Skin epidermis (tissue), 12 donors: Measurements from ENCODE around the gene ENDOD1.

ENCODE experiments used
- H3K27ac ChIP-seq, 21 experiments: fragments of 200-600 bp; sonication (generic) in 11 of 21; one replicate each; pipeline ENCODE4 v1.5.0; 2020; ENCODE audit warnings: mild to moderate bottlenecking in 3 of 21, inconsistent platforms in 2 of 21, moderate library complexity in 2 of 21
- H3K4me3 ChIP-seq, 7 experiments: fragments of 200-600 bp; sonication (generic) in 2 of 7; one replicate each; pipeline ENCODE4 v1.5.0; 2020; ENCODE audit warnings: inconsistent platforms in 2 of 7, mild to moderate bottlenecking in 2 of 7, moderate library complexity in 1 of 7

The ENDOD1 gene

DNA sequence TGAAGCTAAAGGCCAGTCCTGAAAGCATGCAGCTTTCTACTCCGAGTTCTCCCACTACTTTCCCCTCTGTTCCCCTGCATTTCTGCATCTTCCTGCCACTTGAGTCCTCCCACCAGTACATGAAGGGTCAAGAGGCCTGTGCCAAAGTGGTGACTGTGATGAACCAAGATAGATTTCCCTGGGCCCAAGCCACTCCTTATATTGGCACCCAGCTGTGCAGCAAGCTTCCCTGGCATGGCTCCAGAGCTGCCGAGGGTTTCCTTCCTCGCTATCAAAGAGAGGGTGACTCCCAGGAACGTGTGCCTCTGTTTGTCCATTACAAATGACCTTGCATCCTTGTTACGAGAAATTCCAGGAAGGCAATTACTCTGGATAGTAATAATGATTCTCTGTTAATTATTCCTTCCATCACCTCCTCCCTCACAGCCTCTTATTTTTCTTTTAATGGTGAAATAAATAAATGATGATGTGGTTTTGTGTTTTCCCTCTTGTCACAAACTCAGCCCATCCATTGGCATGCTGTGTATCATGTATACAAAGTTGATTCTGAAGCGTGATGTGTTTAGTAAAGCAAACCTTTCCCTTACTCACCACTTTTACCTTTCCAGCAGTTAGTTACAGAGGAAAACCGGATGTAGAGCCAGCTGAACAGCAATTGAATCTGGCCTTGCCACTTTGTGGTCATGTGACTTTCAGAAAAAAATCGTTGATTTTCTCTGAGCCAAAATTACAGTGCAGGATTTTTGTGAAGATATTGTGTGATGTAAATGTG lies 14.7 kb upstream of the ENDOD1 start:
- Histone ChIP-seq H3K27ac (peak overlapping the region in 4 of 21 experiments; percentile 1 to 54 (median 38)), H3K4me3 (no peak overlapping the region)

DNA sequence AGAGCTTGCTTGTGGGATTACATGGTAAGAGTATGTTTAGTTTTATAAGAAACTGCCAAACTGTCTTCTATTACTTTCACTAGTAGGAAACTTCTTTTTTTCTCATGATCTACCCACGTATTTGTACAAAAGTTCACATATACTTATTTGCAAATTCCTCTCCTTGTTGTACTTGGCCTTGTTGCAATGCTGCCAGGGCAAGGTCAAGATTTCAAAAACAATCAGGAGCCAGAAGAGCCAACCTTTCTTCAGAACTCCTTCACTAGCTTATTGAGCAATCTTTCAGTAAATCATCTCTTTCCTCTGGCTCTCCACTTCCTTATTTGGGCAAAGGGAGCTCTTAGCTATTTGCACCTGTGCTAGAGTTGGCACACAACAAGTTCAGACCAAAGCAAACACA lies 13.2 kb upstream of the ENDOD1 start:
- Histone ChIP-seq H3K4me3 (no peak overlapping the region), H3K27ac (no peak overlapping the region)

DNA sequence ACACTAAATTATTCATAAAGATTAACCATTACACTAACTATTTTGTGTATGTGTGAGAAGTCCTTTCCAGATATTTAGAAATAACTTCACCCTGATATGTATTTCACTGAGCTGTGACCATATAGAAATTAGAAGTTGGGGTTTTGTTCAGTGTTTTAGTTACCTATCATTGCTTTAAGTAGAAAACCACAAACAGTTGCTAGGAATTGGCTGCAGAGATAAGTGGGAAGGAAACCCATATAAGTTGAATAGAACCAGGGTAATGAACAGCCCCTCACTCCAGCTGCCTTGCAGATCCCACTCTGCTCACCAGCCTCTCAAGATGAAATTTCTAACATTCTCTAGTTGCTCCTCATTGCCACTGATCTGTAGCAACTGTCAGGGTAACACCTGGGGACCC lies 12.7 kb upstream of the ENDOD1 start:
- Histone ChIP-seq H3K4me3 (no peak overlapping the region), H3K27ac (no peak overlapping the region)

DNA sequence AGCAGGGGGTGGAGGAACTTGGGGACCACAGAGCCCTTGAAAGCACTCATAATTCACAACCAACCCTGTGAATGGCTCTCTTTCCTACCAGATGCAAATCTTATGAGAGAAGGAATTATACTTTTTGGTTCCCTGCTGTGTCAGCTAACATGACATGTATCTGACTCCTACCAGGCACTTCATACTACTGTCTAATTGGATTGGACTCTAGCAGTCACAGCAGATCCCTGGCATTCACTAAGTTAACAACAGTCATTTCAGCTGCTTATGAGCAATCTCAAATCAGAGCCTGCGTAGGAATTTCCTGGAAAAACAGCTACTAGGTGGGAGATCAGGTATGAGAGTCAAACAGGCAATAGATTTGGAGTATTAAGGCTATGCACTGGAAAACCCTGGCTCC lies 11.1 kb upstream of the ENDOD1 start:
- H3K4me3 ChIP-seq: no peak overlapping the region
- H3K27ac ChIP-seq: no peak overlapping the region

DNA sequence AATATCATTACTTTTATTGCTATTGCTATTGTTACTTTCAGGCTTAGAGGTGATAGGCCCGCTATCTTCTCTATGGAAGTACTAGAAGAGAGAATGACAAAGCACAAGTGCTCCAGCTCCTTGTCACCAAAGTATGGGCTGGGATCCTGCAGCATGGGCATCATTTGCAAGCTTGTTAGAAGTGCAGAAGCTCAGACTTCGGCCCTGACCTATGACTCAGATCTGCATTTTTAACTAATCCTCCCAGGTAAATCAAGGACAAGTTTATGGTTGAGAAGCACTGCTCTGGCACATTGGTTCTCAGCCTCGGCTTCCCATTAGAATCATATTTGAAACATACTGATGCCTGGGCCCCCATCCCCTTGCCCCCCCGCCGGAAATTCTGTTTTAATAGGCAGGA lies 8.6 kb upstream of the ENDOD1 start:
- no peak overlapping the region for H3K4me3 ChIP-seq
- peak overlapping the region in 1 of 21 experiments; percentile 22 for H3K27ac ChIP-seq

DNA sequence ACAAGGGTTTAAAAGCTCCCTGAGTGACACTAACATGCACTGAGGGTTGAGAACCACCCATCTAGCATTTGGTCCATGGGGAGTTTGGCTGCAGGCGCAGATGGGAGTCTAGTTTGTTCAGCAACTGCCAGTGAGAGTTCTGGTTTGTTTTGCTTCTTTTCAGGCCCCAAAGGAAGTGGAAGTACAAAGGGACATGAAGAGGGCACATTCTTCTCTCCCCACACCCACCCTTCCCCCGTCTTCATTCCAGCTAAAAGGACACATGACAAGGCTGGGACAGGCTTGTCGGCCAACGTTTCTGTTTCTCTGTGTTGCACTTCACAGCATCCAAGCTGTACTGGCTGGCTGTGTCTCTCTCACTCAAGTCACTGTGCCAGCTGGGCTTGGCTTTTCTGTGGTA lies 8.2 kb upstream of the ENDOD1 start:
- Histone ChIP-seq H3K4me3 (no peak overlapping the region), H3K27ac (peak overlapping the region in 2 of 21 experiments; percentile 22 to 35)

DNA sequence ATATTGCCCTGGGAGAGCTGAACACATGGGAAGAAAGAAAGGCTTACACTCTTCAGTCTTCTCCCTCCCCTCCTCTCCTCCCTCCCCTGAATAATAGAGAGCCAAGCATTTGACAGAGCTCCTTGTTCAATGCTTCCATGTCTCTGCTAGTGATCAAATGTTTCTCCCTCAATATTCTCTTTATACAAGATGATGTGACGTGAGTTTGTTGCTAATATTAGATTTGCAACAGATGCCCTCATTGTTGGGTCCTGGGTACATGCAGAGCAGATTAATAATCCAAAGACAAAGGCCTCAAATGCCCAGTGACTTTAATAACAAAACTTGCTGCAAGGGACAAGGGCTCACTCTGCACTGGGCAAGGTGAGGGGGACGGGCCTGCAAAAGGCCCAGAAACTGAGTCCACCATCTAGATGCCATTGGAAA lies 7.1 kb upstream of the ENDOD1 start:
- no peak overlapping the region for H3K4me3 ChIP-seq
- H3K27ac ChIP-seq: no peak overlapping the region

DNA sequence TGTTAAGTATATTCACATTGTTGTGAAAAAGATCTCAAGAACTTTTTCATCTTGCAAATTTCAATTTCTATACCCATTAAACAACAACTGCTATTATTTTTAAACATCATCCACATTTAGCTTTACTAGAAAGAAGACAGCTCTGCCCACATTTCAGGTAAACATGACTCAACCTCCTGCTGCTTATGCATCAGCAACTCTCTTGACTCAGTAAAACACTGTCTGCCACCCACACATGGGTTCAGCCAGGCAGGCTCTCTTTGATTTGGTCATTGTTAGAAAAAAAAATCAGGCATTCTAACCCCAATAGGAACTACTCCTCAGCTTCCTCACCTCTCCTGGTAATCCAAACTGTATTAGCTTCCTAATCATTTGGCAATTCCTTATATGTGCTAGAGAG lies 5.1 kb upstream of the ENDOD1 start:
- no peak overlapping the region for H3K27ac ChIP-seq
- H3K4me3 ChIP-seq: no peak overlapping the region

DNA sequence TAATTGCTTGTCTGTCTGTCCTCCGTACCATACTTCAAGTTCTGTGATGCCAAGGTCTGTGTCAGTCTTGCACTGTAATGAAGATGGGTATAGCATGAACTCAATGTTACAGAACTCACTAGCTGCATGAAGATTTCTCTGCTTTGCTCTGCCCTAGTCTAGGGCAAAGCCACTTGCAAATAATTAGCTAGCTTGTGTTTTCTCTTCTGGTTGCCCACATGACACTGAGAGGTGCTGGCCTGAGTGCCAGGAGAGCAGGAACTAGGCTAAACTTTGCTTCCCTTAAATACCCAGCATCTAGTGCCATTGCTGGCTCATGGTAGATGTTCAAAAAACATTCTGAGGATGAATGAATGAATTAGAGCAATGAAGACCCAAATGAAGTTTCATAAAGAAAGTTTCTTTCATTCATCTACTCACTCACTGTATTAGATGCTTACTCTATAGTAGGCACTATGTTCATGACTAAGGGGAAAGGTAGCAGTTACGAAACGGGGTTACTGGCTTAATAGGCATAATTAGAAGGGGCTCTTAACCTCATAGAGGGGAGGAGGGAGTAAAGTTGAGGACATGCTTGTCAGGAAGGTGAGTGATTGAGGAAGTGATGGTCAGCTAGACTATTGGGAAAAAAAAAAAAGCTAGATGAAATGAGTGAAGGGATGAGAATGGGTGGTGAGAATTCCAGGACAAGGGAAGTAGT lies 4.4 kb upstream of the ENDOD1 start:
- H3K27ac ChIP-seq: no peak overlapping the region
- no peak overlapping the region for H3K4me3 ChIP-seq

DNA sequence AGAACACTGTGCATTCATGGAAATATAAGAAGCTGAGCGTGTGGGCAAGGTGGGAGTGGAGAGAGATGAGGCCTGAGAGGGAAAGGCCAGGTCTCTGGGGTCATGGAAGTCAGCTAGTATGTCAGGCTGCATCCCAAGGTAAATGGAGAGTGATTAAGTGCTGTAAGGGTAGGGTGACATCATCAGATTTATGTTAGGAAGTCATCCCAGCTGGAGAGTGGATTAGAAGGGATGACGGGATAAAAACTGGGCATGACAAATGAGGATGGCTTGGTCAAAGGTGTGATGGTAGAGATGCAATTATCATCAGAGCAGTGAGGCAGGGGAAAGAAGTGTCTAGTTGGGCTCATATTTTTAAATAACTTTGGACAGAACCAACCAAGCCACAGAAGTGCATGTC lies 3.5 kb upstream of the ENDOD1 start:
- Histone ChIP-seq H3K4me3 (no peak overlapping the region), H3K27ac (no peak overlapping the region)

DNA sequence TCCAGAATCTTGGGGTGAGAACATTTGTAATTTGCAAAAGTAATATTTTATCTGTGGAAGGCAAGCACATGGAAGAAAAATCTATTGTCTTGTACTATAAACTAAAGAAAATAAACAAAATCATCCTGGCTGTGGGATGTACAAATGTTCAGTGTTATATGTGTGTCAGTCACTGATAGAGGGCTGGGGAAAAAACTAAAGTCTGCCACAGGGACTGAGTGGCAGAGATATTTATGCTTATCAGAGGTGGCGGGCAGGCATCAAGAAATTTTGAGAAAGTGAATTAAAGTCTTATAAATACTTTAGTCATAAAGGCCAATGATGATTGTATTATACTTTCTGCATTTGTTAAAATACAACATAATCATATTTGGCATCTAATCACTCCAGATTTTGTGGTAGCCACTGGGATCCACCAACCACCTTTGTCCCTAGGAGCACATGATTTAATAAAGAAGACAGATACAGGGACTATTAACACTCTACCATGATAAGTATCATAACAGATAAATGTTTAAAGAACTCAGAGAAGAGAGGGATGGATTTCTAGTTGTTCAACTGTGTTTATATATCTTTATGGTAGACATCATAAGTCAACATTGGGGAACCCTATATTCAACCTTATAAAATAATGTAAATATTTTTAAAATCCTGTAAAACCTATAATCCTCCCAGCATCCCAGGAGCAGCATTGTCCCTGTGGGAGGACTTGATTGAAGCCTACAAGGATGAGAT lies 2.6 kb upstream of the ENDOD1 start:
- no peak overlapping the region for H3K27ac ChIP-seq
- H3K4me3 ChIP-seq: no peak overlapping the region

DNA sequence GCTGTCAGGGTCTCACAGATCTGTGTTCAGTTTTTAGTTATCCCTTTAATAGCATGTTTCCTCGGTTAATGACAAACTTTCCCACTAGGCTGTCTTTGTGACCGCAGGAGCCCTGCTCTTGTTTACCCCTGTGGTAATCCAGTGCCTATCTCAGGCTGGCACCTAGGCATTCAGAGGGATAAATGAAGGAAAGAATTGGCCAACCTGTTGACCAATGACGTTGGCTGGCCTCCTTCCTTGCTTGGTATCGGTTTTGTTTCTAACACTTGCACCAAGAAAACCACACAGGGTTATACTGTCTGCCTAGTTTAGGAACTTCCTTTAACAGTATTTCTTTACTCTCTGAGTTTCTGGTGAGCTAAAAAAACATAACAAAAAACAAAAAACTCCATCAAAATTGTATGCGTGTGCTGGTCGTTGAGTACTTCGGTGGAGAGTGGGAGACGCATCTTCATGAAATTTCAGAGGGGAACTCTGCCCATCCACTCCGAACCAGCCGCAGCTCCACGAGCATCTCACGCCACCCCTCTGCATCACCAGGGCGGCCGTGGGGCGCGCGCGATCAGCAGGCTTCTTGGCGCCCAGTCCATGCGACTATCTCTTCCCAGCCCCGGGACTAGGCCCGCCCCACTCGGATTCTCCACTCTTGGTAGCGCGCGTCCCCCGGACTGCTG lies 563 bp upstream of the ENDOD1 start:
- H3K27ac ChIP-seq: peak overlapping the region; percentile 26 to 96 (median 89)
- peak overlapping the region; percentile 65 to 85 (median 78) for H3K4me3 ChIP-seq

DNA sequence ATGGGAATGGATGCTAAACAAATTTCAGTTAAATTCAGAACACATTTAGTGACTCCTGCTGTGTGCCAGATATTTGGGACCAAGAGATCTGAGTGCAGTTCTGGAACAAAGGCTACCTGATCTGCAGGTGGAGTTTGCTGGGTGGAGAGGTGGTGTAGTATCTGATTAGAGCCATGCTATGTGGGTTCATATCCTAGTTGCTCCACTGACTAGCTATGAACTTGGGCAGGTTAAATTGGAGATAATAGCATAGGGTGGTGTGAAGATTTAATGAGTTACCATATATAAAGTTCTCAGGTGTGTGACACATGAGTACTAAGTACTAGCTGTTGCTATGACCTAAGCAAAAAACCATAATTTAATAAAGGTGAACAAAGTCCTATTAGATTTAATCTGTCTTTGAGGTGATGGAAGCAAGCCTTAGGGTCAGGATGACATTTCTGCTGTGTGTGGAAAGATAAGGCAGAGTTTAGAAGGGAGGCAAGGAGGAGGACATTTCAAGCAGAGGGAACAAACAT lies 2.1 kb downstream of the ENDOD1 start:
- Histone ChIP-seq H3K4me3 (no peak overlapping the region), H3K27ac (no peak overlapping the region)

DNA sequence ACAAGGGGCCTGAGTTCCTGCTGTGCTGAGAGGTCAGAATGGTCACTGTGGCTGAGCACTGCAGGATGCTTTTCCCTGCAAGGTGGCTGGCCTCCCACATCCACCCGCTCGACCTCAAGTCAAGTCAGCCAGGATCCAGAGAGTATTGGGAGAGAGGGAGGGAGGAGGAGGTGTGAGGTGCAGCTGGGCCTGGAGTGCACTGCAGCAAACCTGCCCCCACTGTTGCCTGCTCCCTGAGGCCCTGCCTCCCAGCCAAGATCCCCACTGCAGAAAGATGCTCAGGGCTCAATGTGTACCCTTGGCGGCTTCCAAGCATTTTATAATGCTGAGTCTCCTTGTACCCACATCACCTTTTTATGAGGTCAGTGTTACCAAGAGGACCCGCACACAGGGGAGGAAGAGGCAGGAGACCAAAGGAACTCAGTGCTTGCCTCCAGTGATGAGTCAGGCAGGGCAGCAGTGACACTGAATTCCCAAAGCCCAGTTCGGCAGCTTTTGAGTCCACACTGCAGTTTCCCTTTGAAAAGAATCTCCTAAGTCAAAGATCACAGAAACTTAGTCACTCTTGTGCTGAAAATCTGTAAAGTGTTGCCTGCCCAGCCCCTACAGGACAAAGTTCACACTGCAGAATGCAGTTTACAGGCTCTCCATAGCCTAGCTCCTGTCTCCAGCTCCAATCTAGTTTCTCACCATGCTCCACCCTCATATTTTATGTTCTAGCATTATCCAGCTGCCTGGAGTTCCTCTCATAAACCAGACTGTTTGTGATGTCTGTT lies 3.1 kb downstream of the ENDOD1 start:
- no peak overlapping the region for H3K4me3 ChIP-seq

DNA sequence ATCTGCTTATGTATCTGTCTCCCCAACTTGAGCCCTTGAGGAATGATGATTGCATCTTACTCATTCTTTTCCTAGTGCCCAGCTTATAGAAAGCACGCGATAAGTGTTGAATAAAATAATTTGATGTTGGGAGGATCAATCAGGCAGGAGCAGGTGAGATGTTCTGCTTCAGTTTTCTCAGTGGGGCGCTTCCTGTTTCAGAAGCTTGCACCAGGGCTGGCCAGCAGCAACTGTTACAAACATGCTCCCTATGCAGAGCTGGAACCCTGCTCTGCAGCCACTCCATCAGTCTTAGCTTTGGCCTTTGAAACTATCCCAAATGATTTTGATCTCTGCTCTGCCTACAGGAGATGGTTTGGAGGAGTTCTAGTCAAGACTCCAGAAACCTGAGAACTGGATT lies 3.9 kb downstream of the ENDOD1 start:
- no peak overlapping the region for H3K4me3 ChIP-seq
- H3K27ac ChIP-seq: no peak overlapping the region

More for the DNA sequence above, 3.1 kb downstream of the ENDOD1 start:
- H3K27ac ChIP-seq: no peak overlapping the region

DNA sequence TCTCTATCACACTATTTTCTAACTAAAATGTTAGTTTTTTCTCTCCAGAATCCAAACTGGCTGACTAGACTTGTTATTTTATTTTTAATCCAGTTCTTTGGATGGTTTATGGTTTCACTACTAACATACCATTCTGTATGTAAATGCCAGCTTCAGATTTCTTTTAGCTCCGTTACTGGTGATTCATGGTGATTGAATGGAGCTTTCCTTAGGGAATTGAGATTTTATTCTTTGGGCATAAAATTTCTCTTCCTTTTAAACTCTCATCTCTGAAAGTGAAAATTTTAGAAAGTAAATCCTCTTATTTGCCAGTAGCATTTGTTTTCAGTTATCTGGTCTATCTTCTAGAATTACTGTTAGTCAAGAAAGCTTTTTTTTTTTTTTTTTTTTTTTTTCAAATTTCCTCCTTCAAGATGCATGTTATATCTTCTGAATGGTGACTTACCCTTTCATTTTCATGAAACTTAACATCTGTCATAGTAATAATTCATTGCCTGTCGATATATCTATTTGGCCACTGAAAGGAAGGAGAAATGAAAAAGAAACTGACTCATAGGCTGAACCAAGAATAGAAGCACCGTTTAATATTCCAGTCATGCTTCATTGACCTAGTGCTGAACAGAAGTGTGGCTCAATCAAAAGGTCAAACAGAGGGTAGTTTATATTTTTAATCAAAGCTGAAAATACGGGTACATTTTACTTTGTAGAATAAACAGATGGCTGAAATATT lies 6.4 kb downstream of the ENDOD1 start:
- peak overlapping the region in 2 of 21 experiments; percentile 9 to 40 for H3K27ac ChIP-seq
- H3K4me3 ChIP-seq: no peak overlapping the region

DNA sequence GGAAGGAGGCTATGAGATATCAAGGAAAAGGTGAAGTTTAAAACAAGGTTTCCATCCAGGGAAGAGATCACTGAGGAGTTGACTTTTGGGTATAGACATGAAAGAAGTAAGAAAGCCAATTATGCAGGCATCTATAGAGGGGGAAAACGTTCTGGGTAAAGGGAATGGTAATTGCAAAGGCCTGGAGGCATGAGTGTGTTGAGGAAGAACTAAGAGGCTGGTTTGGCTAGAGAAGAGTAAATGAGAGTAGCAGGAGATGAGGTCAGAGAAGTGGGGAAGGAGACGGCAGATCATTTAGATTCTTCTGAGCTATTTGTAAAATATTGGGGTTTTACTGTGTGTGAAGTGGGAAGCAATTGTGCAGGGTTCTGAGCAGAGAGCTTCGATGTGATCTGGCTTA lies 7.6 kb downstream of the ENDOD1 start:
- H3K27ac ChIP-seq: no peak overlapping the region
- no peak overlapping the region for H3K4me3 ChIP-seq

DNA sequence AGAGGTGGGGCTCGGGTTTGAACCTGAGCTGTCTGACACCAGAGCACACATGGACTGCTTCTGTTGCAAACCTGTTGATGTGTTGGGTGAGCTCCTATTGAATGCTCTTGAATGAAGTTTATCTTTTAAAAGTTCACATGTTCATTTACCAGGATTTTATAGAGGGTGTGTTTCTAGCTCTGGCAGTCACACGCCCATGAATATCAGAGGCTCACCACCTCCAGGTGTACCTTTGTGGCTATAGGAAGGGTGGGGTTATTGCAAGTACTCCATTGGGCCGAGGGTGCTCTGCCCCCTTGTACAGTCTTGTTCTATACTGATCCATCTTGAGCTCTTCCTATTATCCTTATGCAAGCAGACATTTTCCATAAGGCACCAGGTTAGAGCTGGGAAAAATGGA lies 9.2 kb downstream of the ENDOD1 start:
- Histone ChIP-seq H3K27ac (no peak overlapping the region), H3K4me3 (no peak overlapping the region)
